ENCODE data around the gene RAD23B.

GRCh38 chr9:107334103-107334776 is 51.2 kb downstream of the RAD23B start:
- TF ChIP-seq CTCF (IDR thresholded peaks at IDR 0.05; ENCODE audit: low read depth, low read length) = no peak
- TF ChIP-seq EZH2phosphoT487 (IDR thresholded peaks at IDR 0.05; ENCODE audit: low read depth) = no peak
